Measurements from ENCODE around the gene LDLRAD4.
A peak's percentile ranks its signal among the peaks of the same experiment; 100 is the strongest.

LDLRAD4 gene

DNA sequence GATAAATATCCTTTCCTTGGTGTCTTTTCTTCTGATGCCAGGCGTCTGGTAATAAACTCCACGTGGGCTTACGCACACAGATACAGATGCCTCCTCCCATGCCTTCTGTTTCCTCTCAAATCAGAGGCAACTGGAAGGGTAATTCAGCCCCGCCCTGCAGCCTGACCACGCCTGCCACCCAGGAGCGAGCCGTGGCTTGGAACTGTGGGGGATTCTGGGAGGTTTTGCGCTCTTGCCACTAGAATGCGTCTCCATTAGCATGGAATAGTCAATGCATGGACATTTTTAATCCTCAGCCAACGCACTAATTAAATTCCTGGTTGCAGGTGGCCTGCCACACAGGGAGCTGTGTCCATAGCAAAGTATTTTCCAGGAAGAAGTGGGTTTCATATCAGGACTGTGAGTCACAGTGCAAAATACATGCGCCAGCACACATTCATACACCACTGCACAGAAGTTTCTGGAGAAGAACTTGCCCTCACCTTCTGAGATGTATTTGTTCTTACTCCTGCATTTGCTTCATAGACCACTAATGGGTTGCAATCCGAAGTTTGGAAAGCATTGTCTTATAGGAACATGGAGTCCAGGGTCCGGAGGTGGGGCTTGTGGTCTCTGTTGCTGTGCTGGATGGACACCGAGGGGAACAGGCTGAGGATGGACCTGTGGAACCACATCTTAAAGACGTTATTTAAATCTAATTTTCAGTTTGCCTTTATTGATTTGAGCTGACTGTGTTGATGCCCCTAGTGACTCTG is 151.4 kb downstream of the LDLRAD4 start:
- no peak for DNase-seq (ENCODE audit: low read depth in 2 of 2)

DNA sequence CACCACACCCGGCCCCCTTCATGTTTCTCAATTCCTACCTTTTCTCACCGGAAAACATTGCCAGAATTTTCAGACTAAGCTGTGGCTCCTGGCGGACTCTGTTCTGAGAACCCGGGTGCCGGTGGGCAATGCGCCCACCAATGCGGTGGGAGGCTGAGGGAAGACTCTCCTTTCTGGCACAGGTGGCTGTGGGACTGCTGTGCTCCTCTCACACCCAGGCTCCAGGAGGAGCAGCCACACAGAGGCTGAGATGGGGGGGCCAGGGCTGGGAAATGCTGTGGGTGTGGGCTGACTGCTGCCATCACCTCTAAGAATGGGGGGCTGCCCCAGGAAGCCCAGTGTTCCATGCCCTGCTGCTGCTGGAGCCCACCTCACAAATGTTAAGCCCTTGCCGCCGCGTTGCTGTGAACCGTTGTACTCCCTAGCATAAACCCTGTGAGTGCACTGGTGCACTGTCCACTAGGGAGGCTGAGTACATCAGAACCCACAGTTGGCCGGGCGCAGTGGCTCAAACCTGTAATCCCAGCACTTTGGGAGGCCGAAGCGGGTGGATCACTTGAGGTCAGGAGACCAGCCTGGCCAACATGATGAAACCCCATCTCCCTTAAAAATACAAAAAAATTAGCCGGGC is 152.6 kb downstream of the LDLRAD4 start:
- no peak for DNase-seq (ENCODE audit: low read depth in 2 of 2)

DNA sequence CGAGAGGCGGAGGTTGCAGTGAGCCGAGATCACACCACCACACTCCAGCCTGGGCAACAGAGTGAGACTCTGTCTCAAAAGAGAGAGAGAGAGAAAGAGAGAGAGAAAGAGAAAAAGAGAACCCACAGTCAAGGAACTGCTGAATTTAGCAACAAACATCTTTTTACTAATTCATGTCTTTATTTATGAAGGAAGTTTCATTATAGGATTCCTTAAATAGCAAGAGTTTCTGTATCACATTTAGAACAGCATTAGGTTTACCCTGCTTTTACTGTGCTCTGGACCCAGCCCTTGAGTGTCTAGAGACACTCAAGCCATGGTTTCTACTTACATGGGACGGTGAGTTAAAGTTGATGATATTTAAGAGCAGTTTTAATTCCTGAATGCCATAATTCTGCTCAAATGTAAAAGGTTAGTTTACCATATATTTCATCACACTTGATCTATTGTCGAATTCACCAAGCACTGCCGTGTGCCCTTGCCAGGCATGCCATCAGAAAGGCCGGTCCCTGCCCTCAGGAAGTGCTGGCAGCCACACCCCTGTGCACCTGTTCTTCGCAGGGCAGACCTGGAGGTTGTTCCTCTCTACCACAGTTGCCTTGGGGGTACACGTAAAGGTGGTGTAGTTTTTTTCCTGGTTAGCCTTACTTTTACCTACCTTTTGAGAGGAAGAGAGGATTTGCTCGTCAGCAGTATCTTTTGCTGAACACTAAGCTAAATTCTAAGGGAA is 153.3 kb downstream of the LDLRAD4 start:
- DNase-seq (ENCODE audit: low read depth in 2 of 2), result no peak

DNA sequence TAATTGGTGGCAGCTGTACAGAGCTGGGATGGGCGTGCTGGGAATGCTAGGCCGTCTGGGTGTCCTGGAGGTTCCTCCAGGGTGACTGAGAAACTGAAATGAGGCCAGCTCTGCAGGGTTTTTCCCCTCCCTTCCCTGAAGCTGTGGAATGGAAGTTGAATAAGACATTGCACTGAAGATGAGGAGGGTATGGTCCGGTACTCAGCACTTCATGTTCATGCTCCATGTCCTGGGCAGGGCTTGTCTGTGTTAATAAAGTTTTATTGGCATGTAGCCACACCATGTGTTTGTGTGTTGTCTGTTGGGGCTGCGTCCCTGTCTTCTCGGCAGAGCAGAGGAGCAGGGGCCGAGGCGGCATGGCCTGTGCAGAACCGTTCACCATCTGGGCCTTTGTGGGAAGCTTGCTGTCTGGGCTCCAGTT is 154.0 kb downstream of the LDLRAD4 start:
- DNase-seq (ENCODE audit: low read depth in 2 of 2), result no peak

DNA sequence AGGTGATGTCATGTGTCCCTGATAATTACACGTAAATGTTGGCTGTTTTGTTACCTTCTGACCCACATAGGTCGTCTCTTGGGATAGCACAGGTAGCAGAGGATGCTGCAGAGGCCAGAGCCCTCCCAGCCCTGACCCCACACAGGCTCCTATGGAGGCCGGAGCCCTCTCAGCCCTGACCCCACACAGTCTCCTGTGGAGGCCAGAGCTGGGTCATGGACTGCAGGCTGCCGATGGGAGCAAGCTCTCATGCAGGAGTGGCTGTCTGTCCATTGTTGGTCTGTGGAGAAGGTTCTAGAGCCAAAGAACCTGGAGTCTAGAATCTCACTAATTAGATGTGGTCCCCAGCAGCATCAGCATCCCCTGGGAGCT is 155.5 kb downstream of the LDLRAD4 start:
- no peak for DNase-seq (ENCODE audit: low read depth in 2 of 2)

DNA sequence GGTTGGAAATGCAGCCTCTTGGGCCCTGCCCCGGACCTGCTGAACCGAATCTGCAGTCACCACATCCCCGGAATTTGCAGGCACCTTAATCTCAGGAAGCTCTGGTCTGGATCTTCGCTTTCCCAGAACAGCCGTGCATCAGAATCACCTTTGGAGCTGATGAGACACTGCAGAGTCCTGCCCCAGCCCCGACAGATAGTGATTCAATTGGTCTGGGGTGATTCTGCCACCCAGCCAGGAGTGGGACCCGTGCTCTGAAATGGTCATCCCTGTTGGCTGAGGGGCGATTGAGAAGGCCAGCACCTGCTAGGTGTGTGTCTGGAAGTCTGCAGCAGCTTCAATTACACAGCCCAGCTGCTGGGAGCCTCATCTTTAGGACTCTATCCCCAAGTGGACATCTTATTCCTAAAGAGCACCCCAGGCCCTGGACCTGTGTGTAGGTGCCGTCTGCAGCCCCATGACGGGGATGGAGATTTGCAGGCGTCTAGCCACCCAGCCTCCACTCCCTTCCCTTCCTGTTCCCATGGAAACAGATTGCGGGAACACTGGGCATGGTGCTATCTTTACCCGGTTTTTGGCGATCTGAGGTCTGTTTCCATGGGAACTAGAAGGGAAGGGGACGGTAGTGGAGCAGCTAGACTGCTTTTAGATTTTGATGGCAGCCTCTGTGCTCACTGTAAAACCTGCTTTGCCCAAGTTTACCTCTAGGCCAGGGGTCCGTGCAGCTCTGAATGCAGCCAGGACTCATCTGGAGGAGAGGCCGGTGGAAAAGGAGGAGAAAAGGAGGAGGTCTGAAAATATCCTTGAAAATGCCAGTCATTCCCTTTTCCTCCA is 156.1 kb downstream of the LDLRAD4 start:
- DNase-seq (ENCODE audit: low read depth in 2 of 2), result no peak

DNA sequence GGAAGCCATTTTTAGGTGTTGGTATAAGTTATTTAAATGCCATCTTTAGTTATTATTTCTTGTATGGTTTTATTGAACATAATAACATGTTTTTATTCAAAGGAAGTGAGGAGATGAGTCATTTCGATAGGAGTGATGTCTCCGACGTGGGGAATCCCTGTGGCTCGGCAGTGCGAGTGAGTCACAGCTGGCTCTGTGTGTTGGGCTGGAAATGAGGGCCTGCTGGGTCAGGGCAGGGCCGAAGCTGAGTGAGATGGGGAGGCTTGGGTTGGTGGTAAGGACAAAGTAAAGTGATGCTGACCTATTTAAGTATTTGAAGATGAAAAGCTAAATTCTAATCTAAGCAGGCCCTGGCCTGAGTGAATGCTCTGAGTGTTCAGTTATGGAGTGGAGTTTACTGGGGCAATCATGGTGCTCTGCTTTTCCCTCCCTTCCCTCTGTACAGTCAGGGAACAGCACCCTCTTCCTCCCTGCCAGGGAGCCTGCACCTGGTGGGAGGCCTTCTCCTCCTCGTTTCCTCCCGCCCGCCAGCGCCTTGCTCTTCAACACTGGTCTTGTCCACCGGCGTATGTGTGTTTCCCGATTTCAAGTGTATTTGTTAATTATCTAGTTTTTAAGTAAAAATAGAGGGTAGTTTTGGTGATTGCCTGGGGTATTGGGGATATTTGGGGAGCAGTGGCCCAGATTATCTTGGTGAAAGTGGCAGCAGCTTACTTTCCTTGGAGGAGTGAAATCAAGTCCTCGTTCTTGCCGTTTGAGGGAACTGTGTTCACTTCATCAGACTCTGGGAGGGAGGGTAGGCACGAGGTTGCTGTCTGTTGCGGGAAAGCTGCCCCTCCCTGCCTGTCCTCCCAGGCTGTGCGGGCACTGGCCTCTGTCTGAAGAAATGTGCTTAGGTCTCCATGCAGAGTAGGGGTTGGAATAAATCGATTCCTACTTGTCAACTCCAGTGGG is 157.0 kb downstream of the LDLRAD4 start:
- DNase-seq (ENCODE audit: low read depth in 2 of 2), result peak; percentile 48 to 65

DNA sequence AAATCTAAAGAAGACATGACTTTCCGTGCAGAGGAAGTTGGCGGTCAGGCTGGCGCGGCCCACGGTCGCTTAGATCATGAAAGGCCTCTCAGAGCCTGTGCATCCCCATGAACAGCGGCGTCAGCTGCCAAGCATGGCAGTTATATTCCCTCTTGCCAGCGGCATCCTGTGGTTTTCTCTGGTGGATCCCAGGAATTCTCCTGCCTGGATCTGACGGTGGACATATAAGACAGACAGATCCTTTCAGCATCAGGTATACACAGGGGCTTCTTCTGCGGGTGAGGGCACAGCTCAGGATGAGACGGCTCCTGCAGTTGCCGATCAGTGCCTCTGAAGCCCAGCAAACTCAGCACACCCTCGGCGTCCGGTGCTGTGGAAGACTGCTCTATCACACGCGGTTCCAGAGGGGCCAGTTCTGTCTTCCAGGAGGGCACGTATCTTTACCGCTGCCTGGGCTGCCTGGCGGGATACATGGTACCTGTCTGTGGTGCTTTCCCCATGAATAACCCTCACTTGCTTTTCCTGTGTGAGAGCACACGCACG is 157.8 kb downstream of the LDLRAD4 start:
- no peak for DNase-seq (ENCODE audit: low read depth in 2 of 2)

DNA sequence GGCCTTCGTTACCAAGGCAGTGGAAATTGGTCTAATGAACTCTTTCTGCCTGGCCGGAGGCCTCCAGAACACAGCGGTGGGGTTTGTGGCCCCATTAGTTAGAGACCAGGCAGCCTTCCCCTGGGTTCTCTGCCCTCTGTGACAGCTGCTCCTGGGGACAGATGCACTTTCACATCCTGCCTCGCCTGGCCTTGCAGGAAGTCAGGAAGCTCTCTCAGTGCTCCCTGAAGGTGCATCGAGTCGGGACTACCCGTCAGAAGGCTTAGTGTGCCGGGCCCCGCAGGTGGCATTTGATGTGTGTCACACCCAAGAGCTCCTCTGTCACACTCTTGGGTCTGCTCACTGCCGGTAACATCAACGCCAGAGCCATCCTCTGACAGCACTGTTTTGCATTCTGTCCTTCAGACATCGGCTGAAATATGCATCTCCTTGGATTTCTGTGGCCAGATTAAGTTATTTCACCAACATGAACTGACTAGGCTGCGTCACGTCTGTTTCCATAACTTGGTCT is 158.3 kb downstream of the LDLRAD4 start:
- DNase-seq (ENCODE audit: low read depth in 2 of 2), result peak; percentile 28 to 33

DNA sequence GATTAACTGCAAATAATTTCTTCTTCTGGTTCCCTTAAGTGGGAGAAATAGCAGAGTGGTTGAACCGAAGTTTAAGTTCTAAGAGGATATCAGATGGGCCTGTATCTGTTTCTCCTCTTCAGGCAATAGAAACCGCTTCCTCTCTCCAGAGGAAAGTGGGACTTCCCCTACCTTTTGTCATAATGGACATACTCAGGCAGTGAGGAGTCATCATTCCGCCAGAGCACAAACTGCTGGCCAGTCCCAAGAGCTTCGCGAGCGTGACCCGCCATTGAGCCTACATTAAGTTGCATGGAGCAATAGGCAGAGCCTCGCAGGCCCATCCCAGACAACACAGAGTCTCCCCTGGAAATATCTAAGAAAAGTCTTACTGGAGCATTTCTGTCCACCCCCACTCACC is 158.9 kb downstream of the LDLRAD4 start:
- DNase-seq (ENCODE audit: low read depth in 2 of 2), result no peak

DNA sequence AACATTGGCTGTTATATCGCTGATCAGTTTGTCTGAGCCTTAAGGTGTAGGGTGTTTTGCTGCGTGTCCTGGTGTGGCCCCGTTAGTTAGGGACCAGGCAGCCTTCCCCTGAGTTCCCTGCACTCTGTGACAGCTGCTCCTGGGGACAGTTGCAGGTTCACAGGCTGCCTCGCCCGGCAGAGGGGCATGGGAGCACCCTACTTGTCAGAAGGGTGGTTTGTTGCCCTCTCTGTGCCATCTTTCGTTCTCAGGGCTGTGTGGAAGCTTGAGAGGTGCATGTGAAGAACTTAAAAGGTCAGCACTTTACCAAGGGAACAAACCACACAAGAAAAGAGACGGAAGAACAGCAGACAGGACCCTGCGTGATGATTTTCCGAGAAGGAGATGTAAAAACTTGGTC is 159.6 kb downstream of the LDLRAD4 start:
- no peak for DNase-seq (ENCODE audit: low read depth in 2 of 2)

DNA sequence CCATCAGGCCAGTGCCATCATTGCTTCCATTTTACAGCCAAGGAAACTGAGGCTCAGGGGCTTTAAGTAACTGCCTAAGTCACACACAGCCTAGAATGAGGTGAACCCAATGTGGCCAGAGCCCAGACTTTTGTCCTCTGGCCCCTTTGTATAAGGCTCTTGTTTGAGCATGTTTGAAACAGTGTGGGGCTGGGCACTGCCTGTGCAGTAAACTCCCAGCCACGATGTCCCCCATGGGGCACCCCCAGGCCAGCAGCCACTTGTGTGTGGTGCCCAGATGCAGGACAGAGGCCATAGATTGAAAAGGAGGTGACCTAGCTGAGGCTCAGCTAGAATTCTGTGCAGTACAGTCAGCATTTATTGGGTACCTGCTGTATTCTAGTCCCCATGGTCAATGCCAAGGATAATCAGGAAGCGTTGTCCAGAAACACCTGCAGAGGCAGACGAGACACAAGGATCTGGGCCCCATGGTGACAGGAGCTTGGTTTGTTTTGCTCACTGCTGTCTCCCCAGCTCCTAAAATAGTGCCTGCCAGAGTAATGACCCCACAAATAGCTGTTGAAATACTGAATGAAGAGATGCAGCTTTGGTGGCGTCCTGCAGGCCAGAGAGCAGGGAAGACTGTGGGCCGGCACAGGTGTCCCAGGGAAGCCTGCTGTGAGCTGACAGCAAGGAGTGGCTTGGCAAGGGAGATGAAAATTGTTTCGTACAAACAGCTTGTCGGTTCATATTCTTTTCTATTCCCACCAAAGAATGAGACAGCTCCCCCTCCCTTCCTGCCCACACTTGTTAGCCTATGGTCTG is 160.7 kb downstream of the LDLRAD4 start:
- DNase-seq (ENCODE audit: low read depth in 2 of 2), result no peak

DNA sequence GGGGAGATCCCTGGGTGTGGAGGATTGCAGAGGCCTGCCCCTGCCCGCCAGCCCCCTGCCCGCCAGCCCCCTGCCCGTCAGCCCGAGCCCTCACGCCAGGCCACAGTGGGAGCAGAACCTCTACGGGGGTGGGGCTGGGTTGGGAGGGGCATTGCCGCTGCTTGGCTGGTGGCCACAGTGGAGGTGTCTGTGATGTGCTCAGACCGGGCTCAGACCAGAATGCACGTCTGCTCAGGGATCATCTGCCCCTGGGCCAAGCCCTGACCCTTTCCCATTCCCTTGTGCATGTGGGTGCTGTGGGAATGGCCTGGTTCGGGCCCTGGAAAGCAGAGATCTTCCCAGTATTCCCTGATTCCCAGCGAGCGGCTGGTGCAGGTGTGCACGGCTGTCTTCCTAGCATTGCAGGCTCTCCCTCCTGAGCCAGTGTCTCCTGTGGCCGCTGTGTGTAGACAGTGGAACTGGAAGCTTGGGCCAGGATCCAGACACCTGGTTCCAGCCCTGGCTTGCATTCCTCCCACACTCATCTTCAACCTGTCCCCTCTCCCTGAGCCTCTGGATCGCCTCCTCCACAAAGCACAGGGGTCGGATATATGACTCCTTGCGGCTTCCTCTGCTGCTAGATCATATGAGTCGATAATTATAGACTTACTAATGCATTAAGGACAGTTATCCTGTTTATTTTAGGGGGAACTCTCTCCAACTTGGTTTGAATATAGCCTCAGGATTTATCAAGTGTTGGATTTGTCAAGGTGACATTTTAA is 161.6 kb downstream of the LDLRAD4 start:
- DNase-seq (ENCODE audit: low read depth in 2 of 2), result no peak

DNA sequence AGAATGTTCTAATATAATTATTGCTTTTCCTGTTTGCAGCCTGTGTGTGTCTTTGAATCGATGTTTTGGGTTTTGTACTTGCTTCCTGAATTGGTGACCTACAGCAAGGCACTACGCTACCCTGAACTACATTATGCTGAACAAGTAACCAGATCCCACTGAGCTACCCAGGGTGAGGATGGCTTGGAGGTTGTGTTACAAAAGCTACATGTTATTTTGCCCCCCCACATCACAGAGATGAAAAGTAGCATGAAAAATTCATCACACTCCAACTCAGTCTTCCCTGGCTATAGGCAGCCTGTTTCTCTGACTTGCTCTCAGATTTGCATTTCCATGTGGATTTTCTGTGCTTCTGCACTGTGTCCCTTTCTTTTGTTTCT is 162.1 kb downstream of the LDLRAD4 start:
- no peak for DNase-seq (ENCODE audit: low read depth in 2 of 2)

DNA sequence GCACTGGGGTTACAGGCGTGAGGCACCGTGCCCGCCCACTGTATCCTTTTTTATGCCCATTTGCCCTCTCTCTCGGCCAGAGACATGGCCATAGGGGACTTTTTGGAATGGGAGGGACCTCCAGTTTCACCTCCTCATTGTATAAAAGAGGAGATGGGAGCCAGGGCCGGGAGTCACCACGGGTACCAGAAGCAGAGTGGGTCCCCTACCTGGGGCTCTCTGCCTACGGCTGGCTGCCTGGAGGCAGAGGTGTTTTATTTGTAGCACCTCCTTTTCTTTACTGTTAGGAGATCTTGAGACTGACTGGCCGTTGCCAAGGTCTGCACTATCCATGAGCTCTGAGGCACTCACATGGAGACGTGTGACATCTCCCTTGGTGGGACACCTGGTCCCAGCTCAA is 162.8 kb downstream of the LDLRAD4 start:
- DNase-seq (ENCODE audit: low read depth in 2 of 2), result no peak

DNA sequence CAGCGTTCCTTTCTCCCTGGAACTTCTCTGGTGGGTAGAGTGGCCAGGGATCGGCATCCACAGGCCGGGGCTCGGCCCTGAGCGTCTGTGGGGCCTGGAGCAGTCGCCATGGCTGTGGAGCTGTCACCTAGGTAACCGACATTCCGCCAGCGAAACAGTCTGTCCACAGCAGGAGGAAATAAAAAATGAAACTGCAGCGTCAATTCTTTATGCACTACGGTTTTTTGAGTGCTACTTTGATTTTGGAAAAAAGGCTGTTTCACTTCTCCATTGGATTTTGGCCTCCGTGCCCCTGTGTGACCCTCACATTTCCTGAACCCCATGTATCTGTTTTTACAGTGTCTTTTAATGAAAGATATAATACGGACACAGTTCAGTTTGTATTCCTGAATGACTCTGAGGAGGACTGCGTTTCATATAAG is 163.4 kb downstream of the LDLRAD4 start:
- no peak for DNase-seq (ENCODE audit: low read depth in 2 of 2)

DNA sequence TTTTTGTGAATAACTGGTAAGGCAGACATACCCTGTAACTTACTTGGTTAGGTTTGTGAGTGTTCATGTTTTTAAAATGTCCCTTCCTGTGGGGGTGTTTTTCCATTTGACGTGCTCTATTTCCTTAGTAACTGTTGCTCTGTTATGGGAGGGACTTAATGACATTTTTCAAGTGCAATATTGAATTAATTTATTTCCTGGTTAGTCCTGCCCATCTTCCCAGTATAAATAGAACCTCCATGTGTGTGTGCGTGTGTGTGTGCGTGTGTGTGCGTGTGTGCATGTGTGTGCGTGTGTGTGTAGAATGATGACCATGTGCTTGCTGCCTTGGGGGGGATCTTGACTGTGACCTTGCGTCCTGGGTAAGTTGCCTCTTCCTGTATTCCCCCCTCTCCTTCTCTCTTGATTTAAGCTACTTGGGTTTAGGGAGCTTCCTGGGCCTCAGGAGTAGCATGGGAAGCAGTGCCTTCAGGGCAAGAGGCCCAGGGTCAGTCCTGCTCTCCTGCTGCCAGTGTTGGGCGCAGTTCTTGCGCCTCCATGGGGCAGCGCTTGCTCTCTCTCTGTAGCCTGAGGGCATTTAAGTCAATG is 163.9 kb downstream of the LDLRAD4 start:
- no peak for DNase-seq (ENCODE audit: low read depth in 2 of 2)
